K562 (cell line): ENCODE data around the gene CFAP126. TPM values are rescaled to one million over a fixed set of nuclear protein-coding genes. Genes with fewer than 3 reads are reported as not detected.

ENCODE experiments used
- ATAC-seq: fragments of 200-7000 bp; cut with Tn5 transposase; 3 replicates; pipeline ENCODE4 v1.9.1; 2020; ENCODE audit warnings: moderate library complexity
- BruUV-seq: library from RNA; stranded (reverse); fragments of 400-500 nt; replicated peaks from 2 replicates; lab custom pipeline; 2021; lab: Mats Ljungman, UMichigan
- CTCF ChIA-PET: fragments of 300-600 bp; formaldehyde crosslinking; extraction: SDS; loops from one replicate; lab custom pipeline; 2021; ENCODE audit warnings: low intra/inter-chr PET ratio; lab: Yijun Ruan, JAX
- POLR2A ChIA-PET: fragments of 300-600, 350-650 bp; sonication (Branson Sonifier 250); formaldehyde crosslinking; extraction: SDS; loops from one replicate; lab custom pipeline; 2021; ENCODE audit warnings: antibody characterized with exemption, inconsistent platforms; lab: Yijun Ruan, JAX
- DNase-seq, 4 experiments: peaks; one replicate each; pipeline versions ENCODE4 v3.0.0 to v3.0.0-alpha.2; 2011 to 2018; ENCODE audit warnings: low spot score in 3 of 4, mixed read lengths in 3 of 4; ENCODE audit errors: extremely low read depth in 1 of 4
- FAIRE-seq: peaks from 2 replicates; lab custom pipeline; 2011; peaks lifted over from hg19 to GRCh38; lab: Jason Lieb, UNC
- H2AFZ ChIP-seq: 2 replicates; pipeline ENCODE4 v1.6.0; 2011; ENCODE audit warnings: low read depth, low read length, control low read depth, inconsistent platforms
- H3K27ac ChIP-seq: fragments of 200-600 bp; 3 replicates; pipeline ENCODE4 v1.8.0; 2011; ENCODE audit warnings: low read depth, mild to moderate bottlenecking, control low read depth, inconsistent platforms, low read length, moderate library complexity, mixed read lengths; ENCODE audit errors: extremely low read depth
- H3K27me3 ChIP-seq, 2 experiments: fragments of 300-600 bp in 1 of 2; 2 replicates in 1 of 2; 3 replicates in 1 of 2; pipeline versions ENCODE4 v1.6.0 to v1.8.0; 2011; ENCODE audit warnings: inconsistent platforms in 2 of 2, low read length in 2 of 2, mild to moderate bottlenecking in 1 of 2, mixed read lengths in 1 of 2, moderate library complexity in 1 of 2; ENCODE audit not compliant: control insufficient read depth in 2 of 2, insufficient read depth in 2 of 2
- H3K36me3 ChIP-seq: fragments of 300-600 bp; 3 replicates; pipeline ENCODE4 v1.8.0; 2011; ENCODE audit warnings: mild to moderate bottlenecking, low read length, inconsistent platforms; ENCODE audit not compliant: control insufficient read depth, insufficient read depth
- H3K4me1 ChIP-seq, 2 experiments: fragments of 200-600 bp in 1 of 2; replicated peaks in 1 of 2; 2 replicates in 1 of 2; 3 replicates in 1 of 2; pipeline versions ENCODE4 v1.5.1 to v1.8.0; 2011; ENCODE audit warnings: inconsistent platforms in 2 of 2, low read length in 2 of 2, mild to moderate bottlenecking in 1 of 2, mixed read lengths in 1 of 2, moderate library complexity in 1 of 2; ENCODE audit not compliant: control insufficient read depth in 2 of 2, insufficient read depth in 2 of 2
- H3K4me2 ChIP-seq: 2 replicates; pipeline ENCODE4 v1.6.1; 2011; ENCODE audit warnings: low read length, control low read depth, inconsistent platforms, mixed read lengths; ENCODE audit not compliant: insufficient read depth
- H3K4me3 ChIP-seq: fragments of 200-600 bp; sonication (generic), shearing (Covaris generic); 2 replicates; pipeline ENCODE4 v1.5.1; 2016; ENCODE audit warnings: control low read depth, inconsistent platforms
- H3K79me2 ChIP-seq: fragments of 200-600 bp; 3 replicates; pipeline ENCODE4 v1.8.0; 2011; ENCODE audit warnings: low read length, inconsistent platforms; ENCODE audit not compliant: control insufficient read depth, insufficient read depth
- H3K9ac ChIP-seq, 2 experiments: 2 replicates each; pipeline versions ENCODE4 v1.6.0 to v1.6.1; 2011; ENCODE audit warnings: low read depth in 2 of 2, low read length in 2 of 2, control low read depth in 1 of 2, inconsistent platforms in 1 of 2, mild to moderate bottlenecking in 1 of 2, mixed read lengths in 1 of 2; ENCODE audit not compliant: insufficient read depth in 1 of 2
- H3K9me1 ChIP-seq: one replicate; pipeline ENCODE4 v1.6.0; 2011; ENCODE audit warnings: inconsistent platforms, mild to moderate bottlenecking, low read length, moderate library complexity; ENCODE audit not compliant: control insufficient read depth, insufficient read depth
- H3K9me3 ChIP-seq: replicated peaks from 2 replicates; pipeline ENCODE4 v1.5.1; 2011; ENCODE audit warnings: low read depth, low read length, inconsistent platforms; ENCODE audit not compliant: control insufficient read depth, insufficient read depth
- H4K20me1 ChIP-seq: replicated peaks from 2 replicates; pipeline ENCODE4 v1.6.1; 2011; ENCODE audit warnings: low read length, inconsistent platforms, mixed read lengths; ENCODE audit not compliant: control insufficient read depth, insufficient read depth
- HMGN3 ChIP-seq: IDR thresholded peaks from 2 replicates; pipeline ENCODE4 v1.6.1; 2011; ENCODE audit warnings: borderline replicate concordance, low read depth, mild to moderate bottlenecking, mixed read lengths, low read length; ENCODE audit not compliant: insufficient read length; ENCODE audit errors: extremely low read depth
- RAD21 ChIP-seq, 2 experiments: fragments of 250-450 bp in 1 of 2; fragments of 450-650 bp in 1 of 2; sonication (Bioruptor Pico) in 1 of 2; formaldehyde crosslinking in 1 of 2; IDR thresholded peaks in 1 of 2; conservative IDR thresholded peaks in 1 of 2; 2 replicates each; pipeline versions ENCODE4 v1.4.0 to v1.8.0; 2020 to 2022; ENCODE audit warnings: mild to moderate bottlenecking in 2 of 2, moderate library complexity in 1 of 2
- ZBTB5 ChIP-seq: fragments of 450-650 bp; IDR thresholded peaks from 2 replicates; pipeline ENCODE4 v1.6.1; 2017; ENCODE audit warnings: antibody characterized with exemption
- ZFP30 ChIP-seq: fragments of 250-450 bp; sonication (Bioruptor Pico); IDR thresholded peaks from 2 replicates; pipeline ENCODE4 v1.8.0; 2022; ENCODE audit warnings: moderate library complexity, mild to moderate bottlenecking, inconsistent platforms, borderline replicate concordance
- ZNF57 ChIP-seq: fragments of 450-650 bp; formaldehyde crosslinking; IDR thresholded peaks from 2 replicates; pipeline ENCODE4 v1.4.0; 2020; ENCODE audit warnings: mild to moderate bottlenecking, moderate library complexity
- WGBS: fragments of 100-300 bp; shearing (Covaris generic); methylation state at CpG from one replicate; pipeline ENCODE4 v1.1.6; 2016; ENCODE audit warnings: low coverage, mixed read lengths; ENCODE audit not compliant: insufficient coverage; ENCODE audit errors: missing lambda C conversion rate; 5-methylcytosine and 5-hydroxymethylcytosine counted together
- in situ Hi-C: fragments of 300-500 bp; cut with MboI; formaldehyde crosslinking; loops from 4 replicates; pipeline ENCODE4 v1.15.0; 2018; ENCODE audit warnings: inconsistent platforms, mixed read lengths
- intact Hi-C: fragments of 100-400 bp; cut with micrococcal nuclease; formaldehyde crosslinking; loops from 2 replicates; pipeline ENCODE4 v1.14.2; 2022
- polyA plus RNA-seq, 8 experiments: library from polyadenylated mRNA; depleted of rRNA in 4 of 8; stranded (reverse) in 5 of 8; unstranded in 3 of 8; fragments of >200 nt; fragmentation: Nextera tagmentation in 2 of 8; fragmentation: Illumina TruSeq in 1 of 8; extraction: Ambion mirVana in 2 of 8; extraction: Trizol in 1 of 8; gene quantifications; 2 replicates each; pipeline versions ENCODE4 v1.2.1 to v1.2.3, GENCODE V29; 2011 to 2014; ENCODE audit warnings: inconsistent platforms in 1 of 8, missing spikeins in 1 of 8
- total RNA-seq, 7 experiments: library from RNA; depleted of rRNA in 6 of 7; stranded (reverse); fragments of >200 nt in 6 of 7; fragmentation: Illumina TruSeq in 2 of 7; extraction: Trizol in 2 of 7; gene quantifications; 2 replicates each; pipeline versions ENCODE4 v1.2.1 to v1.2.3, GENCODE V29; 2011 to 2021; ENCODE audit warnings: low replicate concordance in 1 of 7
- TF ChIP-seq, protein P1 (sequence below): fragments of 450-650 bp; formaldehyde crosslinking; IDR thresholded peaks from 2 replicates; pipeline ENCODE4 v1.4.0; 2022; ENCODE audit warnings: missing genetic modification characterization
- TF ChIP-seq, protein P2 (sequence below): fragments of 250-450 bp; sonication (Bioruptor Pico); IDR thresholded peaks from 2 replicates; pipeline ENCODE4 v1.5.1; 2021; ENCODE audit warnings: mild to moderate bottlenecking

Gene CFAP126
- total and polyA plus RNA-seq, 9 of the 15 experiments (the other 6 are each of a cell fraction or from before 2014, with no cell fraction given): not detected

GRCh38 chr1:161402446-161402845 lies 34.8 kb upstream of the CFAP126 start (continued):
- TF ChIP-seq ZBTB5: no peak

DNA sequence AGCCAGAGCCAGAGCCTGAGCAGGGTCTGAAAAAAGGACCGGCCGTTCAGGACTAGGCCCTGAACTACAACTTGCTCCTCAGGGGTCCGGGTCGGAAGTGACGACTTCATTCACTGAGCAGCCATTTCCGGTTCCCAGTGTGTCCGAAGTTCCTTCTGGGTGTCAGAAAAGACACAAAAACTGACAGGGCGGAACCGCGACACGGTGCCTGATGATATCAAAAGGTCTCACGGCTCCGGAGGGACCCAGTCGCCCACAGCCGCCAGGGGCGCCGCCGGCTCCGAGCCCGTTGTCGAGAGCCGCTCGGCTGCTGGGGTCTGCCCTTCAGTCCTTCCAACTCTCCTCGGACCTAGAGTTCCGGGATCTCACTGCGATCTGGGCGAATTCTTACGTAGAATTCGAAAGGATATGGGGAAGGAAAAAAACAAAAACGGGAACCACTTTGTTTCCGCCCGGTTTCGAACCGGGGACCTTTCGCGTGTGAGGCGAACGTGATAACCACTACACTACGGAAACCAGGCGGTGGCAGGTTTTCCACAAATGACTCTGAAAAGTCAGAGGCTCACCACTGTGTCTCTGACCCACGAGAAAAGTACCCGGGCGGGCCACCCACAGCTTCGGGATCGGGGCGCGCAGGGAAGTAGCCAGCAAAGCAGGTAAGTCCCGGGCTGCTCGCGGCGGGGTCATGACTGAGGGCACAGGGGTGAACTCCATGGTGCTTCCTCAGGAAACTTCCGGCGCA lies 31.8 kb upstream of the CFAP126 start:
- H3K27me3 ChIP-seq: no peaks in the 10 kb centered on the region
- peak overlapping the region; percentile 96 for H2AFZ ChIP-seq
- ATAC-seq (peak; percentile 87), FAIRE-seq (peak; percentile 98), DNase-seq (peak; percentile 83 to 96 (median 86))
- peak overlapping the region; percentile 94 for H3K4me2 ChIP-seq
- CTCF ChIA-PET: no interaction called here
- H3K79me2 ChIP-seq: peaks cover 4% of the 10 kb centered on the region; the same call in 1 of the 3 replicates
- H3K4me3 ChIP-seq: peak overlapping the region; percentile 67
- no TSS peak for BruUV-seq
- peak overlapping the region; percentile 94 for H3K9ac ChIP-seq
- no peaks in the 10 kb centered on the region for H3K9me3 ChIP-seq
- no peaks in the 10 kb centered on the region for H3K36me3 ChIP-seq
- H4K20me1 ChIP-seq: no peaks in the 10 kb centered on the region
- intact Hi-C loops (loop anchor here (1.0 kb wide), 1 partner anchor 29 kb away; no protein-coding TSS in a partner anchor), in situ Hi-C loops (no loop called here)
- peak overlapping the region; percentile 97 for H3K27ac ChIP-seq
- peaks cover 10 to 16% of the 10 kb centered on the region in 2 experiments; a peak in 4 of 5 replicates for H3K4me1 ChIP-seq
- POLR2A ChIA-PET: interaction anchor here (0.9 to 1.9 kb wide), 8 partner anchors 8 to 47 kb away, joined by 3 to 7 read pairs (median 4); no protein-coding TSS in a partner anchor
- H3K9me1 ChIP-seq: no peaks in the 10 kb centered on the region
- WGBS: under 1% methylated on average over 52 of the region's 53 CpGs
- TF ChIP-seq HMGN3 (peak; percentile 82), ZFP30 (CRISPR knock-in tag) (no peak), ZNF57 (CRISPR knock-in tag) (no peak), RAD21 (CRISPR knock-in tag; conservative IDR thresholded peaks at IDR 0.05 in 1 of 2, IDR thresholded peaks at IDR 0.05 in 1 of 2) (peak; percentile 30 to 46; a peak in 2 of 4 replicates)
- TF ChIP-seq, protein P1, sequence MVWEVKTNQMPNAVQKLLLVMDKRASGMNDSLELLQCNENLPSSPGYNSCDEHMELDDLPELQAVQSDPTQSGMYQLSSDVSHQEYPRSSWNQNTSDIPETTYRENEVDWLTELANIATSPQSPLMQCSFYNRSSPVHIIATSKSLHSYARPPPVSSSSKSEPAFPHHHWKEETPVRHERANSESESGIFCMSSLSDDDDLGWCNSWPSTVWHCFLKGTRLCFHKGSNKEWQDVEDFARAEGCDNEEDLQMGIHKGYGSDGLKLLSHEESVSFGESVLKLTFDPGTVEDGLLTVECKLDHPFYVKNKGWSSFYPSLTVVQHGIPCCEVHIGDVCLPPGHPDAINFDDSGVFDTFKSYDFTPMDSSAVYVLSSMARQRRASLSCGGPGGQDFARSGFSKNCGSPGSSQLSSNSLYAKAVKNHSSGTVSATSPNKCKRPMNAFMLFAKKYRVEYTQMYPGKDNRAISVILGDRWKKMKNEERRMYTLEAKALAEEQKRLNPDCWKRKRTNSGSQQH (CRISPR knock-in tag): 0 out of 2 replicates have a peak, but pooled peaks have one; percentile 38
- TF ChIP-seq, protein P2, sequence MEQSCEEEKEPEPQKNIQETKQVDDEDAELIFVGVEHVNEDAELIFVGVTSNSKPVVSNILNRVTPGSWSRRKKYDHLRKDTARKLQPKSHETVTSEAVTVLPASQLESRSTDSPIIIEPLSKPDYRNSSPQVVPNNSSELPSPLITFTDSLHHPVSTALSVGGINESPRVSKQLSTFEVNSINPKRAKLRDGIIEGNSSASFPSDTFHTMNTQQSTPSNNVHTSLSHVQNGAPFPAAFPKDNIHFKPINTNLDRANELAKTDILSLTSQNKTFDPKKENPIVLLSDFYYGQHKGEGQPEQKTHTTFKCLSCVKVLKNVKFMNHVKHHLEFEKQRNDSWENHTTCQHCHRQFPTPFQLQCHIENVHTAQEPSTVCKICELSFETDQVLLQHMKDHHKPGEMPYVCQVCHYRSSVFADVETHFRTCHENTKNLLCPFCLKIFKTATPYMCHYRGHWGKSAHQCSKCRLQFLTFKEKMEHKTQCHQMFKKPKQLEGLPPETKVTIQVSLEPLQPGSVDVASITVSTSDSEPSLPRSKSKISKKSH: no peak
